Breast epithelium (tissue), 3 donors: ENCODE results near the gene SLC27A4.

Experiments
- CTCF ChIP-seq, 3 donors: fragments of 450-650 bp; IDR thresholded peaks; one replicate each; pipeline ENCODE4 v1.5.1; 2016 to 2017; ENCODE audit warnings: antibody characterized with exemption in 3 of 3, mild to moderate bottlenecking in 3 of 3, moderate library complexity in 3 of 3
- POLR2AphosphoS5 ChIP-seq, 3 donors: sonication (generic); formaldehyde crosslinking; IDR thresholded peaks; one replicate each; pipeline ENCODE4 v1.6.1; 2017; ENCODE audit warnings: antibody characterized with exemption in 3 of 3

DNA sequence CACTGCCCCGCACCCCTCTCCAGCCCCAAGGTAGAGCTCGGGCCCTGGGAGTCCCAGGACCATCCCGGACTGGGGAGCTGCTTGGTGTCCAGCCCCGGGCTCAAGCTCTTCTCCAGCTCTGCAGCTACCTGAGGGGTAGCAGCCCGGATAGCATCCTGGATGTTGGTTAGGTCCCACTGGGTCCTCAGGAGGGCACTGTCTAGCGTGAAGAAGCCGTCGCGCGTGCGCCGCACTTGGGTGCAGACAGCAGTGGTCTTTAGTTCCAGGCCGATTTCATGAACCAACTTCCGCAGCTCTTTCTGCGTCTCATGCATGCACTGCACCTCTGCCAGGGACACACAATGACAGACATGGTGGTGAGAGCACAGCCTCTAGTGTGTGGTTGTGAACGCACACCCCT lies 30.8 kb upstream of the SLC27A4 start:
- TF ChIP-seq CTCF (IDR thresholded peaks at IDR 0.05) (no peak), POLR2AphosphoS5 (IDR thresholded peaks at IDR 0.05) (no peak)
